K562 (cell line): ENCODE results near the gene KLHL25. TPM values are rescaled to one million over a fixed set of nuclear protein-coding genes. Genes with fewer than 3 reads are reported as not detected.

Source experiments
- CBFA2T2 ChIP-seq: fragments of 450-650 bp; conservative IDR thresholded peaks from 2 replicates; pipeline ENCODE4 v1.6.1; 2017; ENCODE audit warnings: mild to moderate bottlenecking
- CBFA2T3 ChIP-seq: fragments of 450-650 bp; IDR thresholded peaks from 2 replicates; pipeline ENCODE4 v1.6.1; 2017
- L3MBTL2 ChIP-seq: fragments of 450-650 bp; IDR thresholded peaks from 2 replicates; pipeline ENCODE4 v1.6.1; 2016; ENCODE audit warnings: mild to moderate bottlenecking, moderate library complexity
- NELFE ChIP-seq: IDR thresholded peaks from 2 replicates; pipeline ENCODE4 v1.6.1; 2011; ENCODE audit warnings: mild to moderate bottlenecking; ENCODE audit not compliant: insufficient read depth, insufficient read length
- ZKSCAN8 ChIP-seq: fragments of 200-800 bp; sonication (Bioruptor generic); IDR thresholded peaks from 2 replicates; pipeline ENCODE4 v1.6.1; 2016; ENCODE audit warnings: missing genetic modification characterization, missing compliant biosample characterization
- polyA plus RNA-seq, 8 experiments: library from polyadenylated mRNA; depleted of rRNA in 4 of 8; stranded (reverse) in 5 of 8; unstranded in 3 of 8; fragments of >200 nt; fragmentation: Nextera tagmentation in 2 of 8; fragmentation: Illumina TruSeq in 1 of 8; extraction: Ambion mirVana in 2 of 8; extraction: Trizol in 1 of 8; gene quantifications; 2 replicates each; pipeline versions ENCODE4 v1.2.1 to v1.2.3, GENCODE V29; 2011 to 2014; ENCODE audit warnings: inconsistent platforms in 1 of 8, missing spikeins in 1 of 8
- total RNA-seq, 7 experiments: library from RNA; depleted of rRNA in 6 of 7; stranded (reverse); fragments of >200 nt in 6 of 7; fragmentation: Illumina TruSeq in 2 of 7; extraction: Trizol in 2 of 7; gene quantifications; 2 replicates each; pipeline versions ENCODE4 v1.2.1 to v1.2.3, GENCODE V29; 2011 to 2021; ENCODE audit warnings: low replicate concordance in 1 of 7
- TF ChIP-seq, protein P1 (sequence below): fragments of 450-650 bp; IDR thresholded peaks from 2 replicates; pipeline ENCODE4 v1.6.1; 2018; ENCODE audit warnings: mild to moderate bottlenecking, low read depth; ENCODE audit not compliant: partially characterized antibody
- TF ChIP-seq, protein P2 (sequence below), 2 experiments: fragments of 450-650 bp in 1 of 2; sonication (generic) in 1 of 2; formaldehyde crosslinking in 1 of 2; IDR thresholded peaks; 2 replicates each; pipeline versions ENCODE4 v1.7.1 to v1.9.0; 2016 to 2022; ENCODE audit warnings: inconsistent platforms in 1 of 2, mild to moderate bottlenecking in 1 of 2, missing genetic modification reagents in 1 of 2
- TF ChIP-seq, protein P3 (sequence below): fragments of 450-650 bp; IDR thresholded peaks from 2 replicates; pipeline ENCODE4 v1.6.1; 2014; ENCODE audit warnings: low read depth, mild to moderate bottlenecking, moderate library complexity, borderline replicate concordance
- TF ChIP-seq, protein P4 (sequence below): fragments of 450-650 bp; IDR thresholded peaks from 2 replicates; pipeline ENCODE4 v1.6.1; 2016; ENCODE audit warnings: borderline replicate concordance

KLHL25 gene
- total and polyA plus RNA-seq, 9 of the 15 experiments (the other 6 are each of a cell fraction or from before 2014, with no cell fraction given), result 0.04 to 0.14 (median 0.10) TPM; not detected in 3

DNA sequence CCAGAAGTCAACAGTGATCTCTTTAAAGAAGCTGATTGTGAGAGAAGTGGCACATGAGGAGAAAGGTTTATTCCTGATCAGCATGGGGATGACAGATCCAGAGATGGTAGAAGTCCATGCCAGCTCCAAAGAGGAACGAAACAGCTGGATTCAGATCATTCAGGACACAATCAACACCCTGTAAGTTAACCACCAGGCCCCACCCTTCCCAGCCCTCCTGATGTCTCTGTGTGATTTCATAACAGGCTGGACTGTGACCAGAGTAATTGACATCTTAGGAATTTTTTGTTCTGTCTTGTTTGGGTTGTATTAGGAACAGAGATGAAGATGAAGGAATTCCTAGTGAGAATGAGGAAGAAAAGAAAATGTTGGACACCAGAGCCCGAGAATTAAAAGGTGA is 67.7 kb downstream of the KLHL25 start (continued):
- TF ChIP-seq, protein P1, sequence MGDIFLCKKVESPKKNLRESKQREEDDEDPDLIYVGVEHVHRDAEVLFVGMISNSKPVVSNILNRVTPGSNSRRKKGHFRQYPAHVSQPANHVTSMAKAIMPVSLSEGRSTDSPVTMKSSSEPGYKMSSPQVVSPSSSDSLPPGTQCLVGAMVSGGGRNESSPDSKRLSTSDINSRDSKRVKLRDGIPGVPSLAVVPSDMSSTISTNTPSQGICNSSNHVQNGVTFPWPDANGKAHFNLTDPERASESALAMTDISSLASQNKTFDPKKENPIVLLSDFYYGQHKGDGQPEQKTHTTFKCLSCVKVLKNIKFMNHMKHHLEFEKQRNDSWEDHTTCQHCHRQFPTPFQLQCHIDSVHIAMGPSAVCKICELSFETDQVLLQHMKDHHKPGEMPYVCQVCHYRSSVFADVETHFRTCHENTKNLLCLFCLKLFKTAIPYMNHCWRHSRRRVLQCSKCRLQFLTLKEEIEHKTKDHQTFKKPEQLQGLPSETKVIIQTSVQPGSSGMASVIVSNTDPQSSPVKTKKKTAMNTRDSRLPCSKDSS, result no peak
- TF ChIP-seq L3MBTL2 (no peak), CBFA2T2 (no peak), ZKSCAN8 (no peak), NELFE (no peak), CBFA2T3 (no peak)
- TF ChIP-seq, protein P2, sequence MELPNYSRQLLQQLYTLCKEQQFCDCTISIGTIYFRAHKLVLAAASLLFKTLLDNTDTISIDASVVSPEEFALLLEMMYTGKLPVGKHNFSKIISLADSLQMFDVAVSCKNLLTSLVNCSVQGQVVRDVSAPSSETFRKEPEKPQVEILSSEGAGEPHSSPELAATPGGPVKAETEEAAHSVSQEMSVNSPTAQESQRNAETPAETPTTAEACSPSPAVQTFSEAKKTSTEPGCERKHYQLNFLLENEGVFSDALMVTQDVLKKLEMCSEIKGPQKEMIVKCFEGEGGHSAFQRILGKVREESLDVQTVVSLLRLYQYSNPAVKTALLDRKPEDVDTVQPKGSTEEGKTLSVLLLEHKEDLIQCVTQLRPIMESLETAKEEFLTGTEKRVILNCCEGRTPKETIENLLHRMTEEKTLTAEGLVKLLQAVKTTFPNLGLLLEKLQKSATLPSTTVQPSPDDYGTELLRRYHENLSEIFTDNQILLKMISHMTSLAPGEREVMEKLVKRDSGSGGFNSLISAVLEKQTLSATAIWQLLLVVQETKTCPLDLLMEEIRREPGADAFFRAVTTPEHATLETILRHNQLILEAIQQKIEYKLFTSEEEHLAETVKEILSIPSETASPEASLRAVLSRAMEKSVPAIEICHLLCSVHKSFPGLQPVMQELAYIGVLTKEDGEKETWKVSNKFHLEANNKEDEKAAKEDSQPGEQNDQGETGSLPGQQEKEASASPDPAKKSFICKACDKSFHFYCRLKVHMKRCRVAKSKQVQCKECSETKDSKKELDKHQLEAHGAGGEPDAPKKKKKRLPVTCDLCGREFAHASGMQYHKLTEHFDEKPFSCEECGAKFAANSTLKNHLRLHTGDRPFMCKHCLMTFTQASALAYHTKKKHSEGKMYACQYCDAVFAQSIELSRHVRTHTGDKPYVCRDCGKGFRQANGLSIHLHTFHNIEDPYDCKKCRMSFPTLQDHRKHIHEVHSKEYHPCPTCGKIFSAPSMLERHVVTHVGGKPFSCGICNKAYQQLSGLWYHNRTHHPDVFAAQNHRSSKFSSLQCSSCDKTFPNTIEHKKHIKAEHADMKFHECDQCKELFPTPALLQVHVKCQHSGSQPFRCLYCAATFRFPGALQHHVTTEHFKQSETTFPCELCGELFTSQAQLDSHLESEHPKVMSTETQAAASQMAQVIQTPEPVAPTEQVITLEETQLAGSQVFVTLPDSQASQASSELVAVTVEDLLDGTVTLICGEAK (IDR thresholded peaks at IDR 0.05), result no peak
- TF ChIP-seq, protein P2 (CRISPR knock-in tag; IDR thresholded peaks at IDR 0.05), result no peak
- TF ChIP-seq, protein P3, sequence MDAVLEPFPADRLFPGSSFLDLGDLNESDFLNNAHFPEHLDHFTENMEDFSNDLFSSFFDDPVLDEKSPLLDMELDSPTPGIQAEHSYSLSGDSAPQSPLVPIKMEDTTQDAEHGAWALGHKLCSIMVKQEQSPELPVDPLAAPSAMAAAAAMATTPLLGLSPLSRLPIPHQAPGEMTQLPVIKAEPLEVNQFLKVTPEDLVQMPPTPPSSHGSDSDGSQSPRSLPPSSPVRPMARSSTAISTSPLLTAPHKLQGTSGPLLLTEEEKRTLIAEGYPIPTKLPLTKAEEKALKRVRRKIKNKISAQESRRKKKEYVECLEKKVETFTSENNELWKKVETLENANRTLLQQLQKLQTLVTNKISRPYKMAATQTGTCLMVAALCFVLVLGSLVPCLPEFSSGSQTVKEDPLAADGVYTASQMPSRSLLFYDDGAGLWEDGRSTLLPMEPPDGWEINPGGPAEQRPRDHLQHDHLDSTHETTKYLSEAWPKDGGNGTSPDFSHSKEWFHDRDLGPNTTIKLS, result no peak
- TF ChIP-seq, protein P4, sequence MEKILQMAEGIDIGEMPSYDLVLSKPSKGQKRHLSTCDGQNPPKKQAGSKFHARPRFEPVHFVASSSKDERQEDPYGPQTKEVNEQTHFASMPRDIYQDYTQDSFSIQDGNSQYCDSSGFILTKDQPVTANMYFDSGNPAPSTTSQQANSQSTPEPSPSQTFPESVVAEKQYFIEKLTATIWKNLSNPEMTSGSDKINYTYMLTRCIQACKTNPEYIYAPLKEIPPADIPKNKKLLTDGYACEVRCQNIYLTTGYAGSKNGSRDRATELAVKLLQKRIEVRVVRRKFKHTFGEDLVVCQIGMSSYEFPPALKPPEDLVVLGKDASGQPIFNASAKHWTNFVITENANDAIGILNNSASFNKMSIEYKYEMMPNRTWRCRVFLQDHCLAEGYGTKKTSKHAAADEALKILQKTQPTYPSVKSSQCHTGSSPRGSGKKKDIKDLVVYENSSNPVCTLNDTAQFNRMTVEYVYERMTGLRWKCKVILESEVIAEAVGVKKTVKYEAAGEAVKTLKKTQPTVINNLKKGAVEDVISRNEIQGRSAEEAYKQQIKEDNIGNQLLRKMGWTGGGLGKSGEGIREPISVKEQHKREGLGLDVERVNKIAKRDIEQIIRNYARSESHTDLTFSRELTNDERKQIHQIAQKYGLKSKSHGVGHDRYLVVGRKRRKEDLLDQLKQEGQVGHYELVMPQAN, result no peak
- TF ChIP-seq, all 486 proteins: peak for 0
